K562 (cell line): ENCODE data around the gene HSBP1L1. TPM values are rescaled to one million over a fixed set of nuclear protein-coding genes. Genes with fewer than 3 reads are reported as not detected.

Experiments
- DDX20 ChIP-seq: fragments of 450-650 bp; IDR thresholded peaks from 2 replicates; pipeline ENCODE4 v1.6.1; 2016; ENCODE audit warnings: missing genetic modification characterization, low read depth, mild to moderate bottlenecking, missing compliant biosample characterization, moderate library complexity
- MED1 ChIP-seq: sonication (generic); formaldehyde crosslinking; IDR thresholded peaks from 2 replicates; pipeline ENCODE4 v1.8.1; 2023; ENCODE audit warnings: missing genetic modification reagents, borderline replicate concordance
- PRPF4 ChIP-seq: fragments of 200-400 bp; formaldehyde crosslinking; IDR thresholded peaks from one replicate; pipeline ENCODE4 v1.6.1; 2017; ENCODE audit warnings: low read length, low read depth, mild to moderate bottlenecking; ENCODE audit not compliant: insufficient read depth, poor library complexity, severe bottlenecking
- ZFP30 ChIP-seq: fragments of 250-450 bp; sonication (Bioruptor Pico); IDR thresholded peaks from 2 replicates; pipeline ENCODE4 v1.8.0; 2022; ENCODE audit warnings: moderate library complexity, mild to moderate bottlenecking, inconsistent platforms, borderline replicate concordance
- ZNF444 ChIP-seq: fragments of 250-450 bp; sonication (Bioruptor Pico); IDR thresholded peaks from 2 replicates; pipeline ENCODE4 v1.4.0; 2020; ENCODE audit warnings: mild to moderate bottlenecking, moderate library complexity
- polyA plus RNA-seq, 8 experiments: library from polyadenylated mRNA; depleted of rRNA in 4 of 8; stranded (reverse) in 5 of 8; unstranded in 3 of 8; fragments of >200 nt; fragmentation: Nextera tagmentation in 2 of 8; fragmentation: Illumina TruSeq in 1 of 8; extraction: Ambion mirVana in 2 of 8; extraction: Trizol in 1 of 8; gene quantifications; 2 replicates each; pipeline versions ENCODE4 v1.2.1 to v1.2.3, GENCODE V29; 2011 to 2014; ENCODE audit warnings: inconsistent platforms in 1 of 8, missing spikeins in 1 of 8
- total RNA-seq, 7 experiments: library from RNA; depleted of rRNA in 6 of 7; stranded (reverse); fragments of >200 nt in 6 of 7; fragmentation: Illumina TruSeq in 2 of 7; extraction: Trizol in 2 of 7; gene quantifications; 2 replicates each; pipeline versions ENCODE4 v1.2.1 to v1.2.3, GENCODE V29; 2011 to 2021; ENCODE audit warnings: low replicate concordance in 1 of 7
- TF ChIP-seq, protein P1 (sequence below): fragments of 250-450 bp; sonication (Bioruptor Pico); IDR thresholded peaks from 2 replicates; pipeline ENCODE4 v1.5.1; 2021; ENCODE audit warnings: mild to moderate bottlenecking

Gene HSBP1L1
- total and polyA plus RNA-seq, 9 of the 15 experiments (the other 6 are each of a cell fraction or from before 2014, with no cell fraction given): 0.24 to 0.36 TPM; not detected in 7

DNA sequence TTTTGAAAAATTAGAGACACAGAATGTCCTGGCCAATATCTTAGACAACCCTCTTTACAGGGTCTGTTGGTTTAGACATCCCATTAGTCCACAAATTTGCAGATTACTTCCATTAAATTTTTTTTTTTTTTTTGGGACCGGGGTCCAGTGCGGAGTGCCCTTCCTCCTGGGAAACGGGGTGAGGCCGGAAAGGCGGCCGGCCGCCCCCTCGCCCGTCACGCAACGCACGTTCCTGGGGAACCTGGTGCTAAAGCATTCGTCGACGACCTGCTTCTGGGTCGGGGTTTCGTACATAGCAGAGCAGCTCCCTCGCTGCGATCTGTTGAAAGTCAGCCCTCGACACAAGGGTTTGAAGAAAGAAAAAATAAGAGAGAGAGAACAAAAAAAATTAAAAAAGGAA, 48.3 kb downstream of the HSBP1L1 start (continued):
- TF ChIP-seq ZFP30 (no peak), ZNF444 (CRISPR knock-in tag) (no peak), MED1 (no peak), PRPF4 (no peak), DDX20 (tag) (no peak)
- TF ChIP-seq, protein P1, sequence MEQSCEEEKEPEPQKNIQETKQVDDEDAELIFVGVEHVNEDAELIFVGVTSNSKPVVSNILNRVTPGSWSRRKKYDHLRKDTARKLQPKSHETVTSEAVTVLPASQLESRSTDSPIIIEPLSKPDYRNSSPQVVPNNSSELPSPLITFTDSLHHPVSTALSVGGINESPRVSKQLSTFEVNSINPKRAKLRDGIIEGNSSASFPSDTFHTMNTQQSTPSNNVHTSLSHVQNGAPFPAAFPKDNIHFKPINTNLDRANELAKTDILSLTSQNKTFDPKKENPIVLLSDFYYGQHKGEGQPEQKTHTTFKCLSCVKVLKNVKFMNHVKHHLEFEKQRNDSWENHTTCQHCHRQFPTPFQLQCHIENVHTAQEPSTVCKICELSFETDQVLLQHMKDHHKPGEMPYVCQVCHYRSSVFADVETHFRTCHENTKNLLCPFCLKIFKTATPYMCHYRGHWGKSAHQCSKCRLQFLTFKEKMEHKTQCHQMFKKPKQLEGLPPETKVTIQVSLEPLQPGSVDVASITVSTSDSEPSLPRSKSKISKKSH: no peak

Other genes with a start within 250 kb of the HSBP1L1 start
- not detected in 2 replicates for gene KCNG2, start 166.7 kb upstream of the HSBP1L1 start, total RNA-seq (2014; rRNA removed)
- gene KCNG2, start 166.7 kb upstream of the HSBP1L1 start, total RNA-seq (2014; rRNA removed; fragmentation: Illumina TruSeq; extraction: Trizol): not detected in 2 replicates
- gene KCNG2, start 166.7 kb upstream of the HSBP1L1 start, total RNA-seq (2015; rRNA removed; fragmentation: Illumina TruSeq; extraction: Trizol): not detected in 2 replicates
- not detected in 2 replicates for gene KCNG2, start 166.7 kb upstream of the HSBP1L1 start, total RNA-seq (2021)
- not detected in 2 replicates for gene KCNG2, start 166.7 kb upstream of the HSBP1L1 start, polyA plus RNA-seq (2011; rRNA removed)
- gene KCNG2, start 166.7 kb upstream of the HSBP1L1 start, polyA plus RNA-seq (2014; fragmentation: Illumina TruSeq; extraction: Trizol): not detected in 2 replicates
- gene KCNG2, start 166.7 kb upstream of the HSBP1L1 start, polyA plus RNA-seq (2014; fragmentation: Nextera tagmentation; extraction: Ambion mirVana): not detected
- not detected in 2 replicates for gene KCNG2, start 166.7 kb upstream of the HSBP1L1 start, polyA plus RNA-seq (2014; rRNA removed)
- gene SLC66A2, start 13.0 kb upstream of the HSBP1L1 start, total RNA-seq (2014; rRNA removed): 12.9 and 17.2 TPM in 2 replicates
- 1.1 and 1.9 TPM in 2 replicates for gene SLC66A2, start 13.0 kb upstream of the HSBP1L1 start, total RNA-seq (2014; rRNA removed; fragmentation: Illumina TruSeq; extraction: Trizol)
- 6.1 and 6.5 TPM in 2 replicates for gene SLC66A2, start 13.0 kb upstream of the HSBP1L1 start, total RNA-seq (2015; rRNA removed; fragmentation: Illumina TruSeq; extraction: Trizol)
- 17.2 and 17.5 TPM in 2 replicates for gene SLC66A2, start 13.0 kb upstream of the HSBP1L1 start, total RNA-seq (2021)
- gene SLC66A2, start 13.0 kb upstream of the HSBP1L1 start, polyA plus RNA-seq (2011; rRNA removed): 5.3 and 5.6 TPM in 2 replicates
- gene SLC66A2, start 13.0 kb upstream of the HSBP1L1 start, polyA plus RNA-seq (2014; fragmentation: Illumina TruSeq; extraction: Trizol): 3.3 and 8.6 TPM in 2 replicates
- under 1 TPM; 0.25 to 0.38 TPM for gene SLC66A2, start 13.0 kb upstream of the HSBP1L1 start, polyA plus RNA-seq (2014; fragmentation: Nextera tagmentation; extraction: Ambion mirVana)
- gene SLC66A2, start 13.0 kb upstream of the HSBP1L1 start, polyA plus RNA-seq (2014; rRNA removed): 12.7 and 17.7 TPM in 2 replicates
- gene TXNL4A, start 23.9 kb downstream of the HSBP1L1 start, total RNA-seq (2014; rRNA removed): 68.7 and 78.9 TPM in 2 replicates
- 85.5 and 87.5 TPM in 2 replicates for gene TXNL4A, start 23.9 kb downstream of the HSBP1L1 start, total RNA-seq (2014; rRNA removed; fragmentation: Illumina TruSeq; extraction: Trizol)
- gene TXNL4A, start 23.9 kb downstream of the HSBP1L1 start, total RNA-seq (2015; rRNA removed; fragmentation: Illumina TruSeq; extraction: Trizol): 86.1 and 98.0 TPM in 2 replicates
- gene TXNL4A, start 23.9 kb downstream of the HSBP1L1 start, total RNA-seq (2021): 132 and 139 TPM in 2 replicates
- gene TXNL4A, start 23.9 kb downstream of the HSBP1L1 start, polyA plus RNA-seq (2011; rRNA removed): 105 and 124 TPM in 2 replicates
- 46.5 and 49.6 TPM in 2 replicates for gene TXNL4A, start 23.9 kb downstream of the HSBP1L1 start, polyA plus RNA-seq (2014; fragmentation: Illumina TruSeq; extraction: Trizol)
- 10 to 100 TPM; 27.0 to 51.2 TPM for gene TXNL4A, start 23.9 kb downstream of the HSBP1L1 start, polyA plus RNA-seq (2014; fragmentation: Nextera tagmentation; extraction: Ambion mirVana)
- 92.3 and 98.7 TPM in 2 replicates for gene TXNL4A, start 23.9 kb downstream of the HSBP1L1 start, polyA plus RNA-seq (2014; rRNA removed)
- gene RBFA, start 69.8 kb downstream of the HSBP1L1 start, total RNA-seq (2014; rRNA removed): 36.7 and 38.9 TPM in 2 replicates
- 21.1 and 24.5 TPM in 2 replicates for gene RBFA, start 69.8 kb downstream of the HSBP1L1 start, total RNA-seq (2014; rRNA removed; fragmentation: Illumina TruSeq; extraction: Trizol)
- gene RBFA, start 69.8 kb downstream of the HSBP1L1 start, total RNA-seq (2015; rRNA removed; fragmentation: Illumina TruSeq; extraction: Trizol): 25.8 and 26.7 TPM in 2 replicates
- 28.4 and 28.8 TPM in 2 replicates for gene RBFA, start 69.8 kb downstream of the HSBP1L1 start, total RNA-seq (2021)
- gene RBFA, start 69.8 kb downstream of the HSBP1L1 start, polyA plus RNA-seq (2011; rRNA removed): 24.7 and 28.7 TPM in 2 replicates
- gene RBFA, start 69.8 kb downstream of the HSBP1L1 start, polyA plus RNA-seq (2014; fragmentation: Illumina TruSeq; extraction: Trizol): 26.0 and 28.2 TPM in 2 replicates
- 1 to 10 TPM; 3.4 to 4.8 TPM for gene RBFA, start 69.8 kb downstream of the HSBP1L1 start, polyA plus RNA-seq (2014; fragmentation: Nextera tagmentation; extraction: Ambion mirVana)
- gene RBFA, start 69.8 kb downstream of the HSBP1L1 start, polyA plus RNA-seq (2014; rRNA removed): 36.1 and 41.9 TPM in 2 replicates
- gene ADNP2, start 144.6 kb downstream of the HSBP1L1 start, total RNA-seq (2014; rRNA removed): 14.8 and 16.0 TPM in 2 replicates
- gene ADNP2, start 144.6 kb downstream of the HSBP1L1 start, total RNA-seq (2014; rRNA removed; fragmentation: Illumina TruSeq; extraction: Trizol): 16.0 and 17.6 TPM in 2 replicates
- gene ADNP2, start 144.6 kb downstream of the HSBP1L1 start, total RNA-seq (2015; rRNA removed; fragmentation: Illumina TruSeq; extraction: Trizol): 17.3 and 17.7 TPM in 2 replicates
- gene ADNP2, start 144.6 kb downstream of the HSBP1L1 start, total RNA-seq (2021): 22.9 and 24.3 TPM in 2 replicates
- gene ADNP2, start 144.6 kb downstream of the HSBP1L1 start, polyA plus RNA-seq (2011; rRNA removed): 11.8 and 18.6 TPM in 2 replicates
- gene ADNP2, start 144.6 kb downstream of the HSBP1L1 start, polyA plus RNA-seq (2014; fragmentation: Illumina TruSeq; extraction: Trizol): 17.8 and 19.7 TPM in 2 replicates
- 10 to 100 TPM in 1 of 2 experiments, 1 to 10 TPM in 1; 5.8 to 11.5 TPM for gene ADNP2, start 144.6 kb downstream of the HSBP1L1 start, polyA plus RNA-seq (2014; fragmentation: Nextera tagmentation; extraction: Ambion mirVana)
- 13.2 and 14.1 TPM in 2 replicates for gene ADNP2, start 144.6 kb downstream of the HSBP1L1 start, polyA plus RNA-seq (2014; rRNA removed)